T-helper 9 cell (primary cell): ENCODE measurements around the gene PLCE1.

Experiments used
- DNase-seq: peaks from one replicate; pipeline ENCODE4 v3.0.0-alpha.2; 2020

Gene PLCE1

GRCh38 chr10:94025806-94026205 lies 32.1 kb downstream of the PLCE1 start:
- no peak for DNase-seq

- DNase-seq, result no peak
Measured at GRCh38 chr10:94027197-94027596, 33.5 kb downstream of the PLCE1 start.

GRCh38 chr10:94029955-94030354 lies 36.2 kb downstream of the PLCE1 start:
- no peak for DNase-seq

- no peak for DNase-seq
Measured at GRCh38 chr10:94035982-94036765, 42.4 kb downstream of the PLCE1 start.

- DNase-seq, result no peak
Measured at GRCh38 chr10:94036766-94037033, 43.0 kb downstream of the PLCE1 start.

- DNase-seq, result no peak
Measured at GRCh38 chr10:94037286-94037685, 43.6 kb downstream of the PLCE1 start.

GRCh38 chr10:94038024-94038423 lies 44.3 kb downstream of the PLCE1 start:
- DNase-seq, result no peak

- DNase-seq, result no peak
Measured at GRCh38 chr10:94041206-94041605, 47.5 kb downstream of the PLCE1 start.

- DNase-seq, result no peak
Measured at GRCh38 chr10:94042001-94042833, 48.5 kb downstream of the PLCE1 start.

- DNase-seq, result no peak
Measured at GRCh38 chr10:94042834-94043175, 49.1 kb downstream of the PLCE1 start.
